Endothelial cell of umbilical vein (primary cell): Measurements from ENCODE around the gene TPSB2. TPM values are rescaled to one million over a fixed set of nuclear protein-coding genes. Genes with fewer than 3 reads are reported as not detected.

ENCODE experiments used
- BruUV-seq: library from RNA; stranded (reverse); fragments of 400-500 nt; replicated peaks from 2 replicates; lab custom pipeline; 2021; lab: Mats Ljungman, UMichigan
- CTCF ChIA-PET: fragments of 300-600, 350-600 bp; sonication (Branson Sonifier 250); formaldehyde crosslinking; loops from one replicate; lab custom pipeline; 2021; ENCODE audit warnings: antibody characterized with exemption, inconsistent platforms; lab: Charles Lee
- POLR2A ChIA-PET: fragments of 300-600, 350-600 bp; sonication (Branson Sonifier 250); formaldehyde crosslinking; loops from one replicate; lab custom pipeline; 2021; ENCODE audit warnings: antibody characterized with exemption, inconsistent platforms; lab: Charles Lee
- DNase-seq: peaks from one replicate; pipeline ENCODE4 v3.0.0-alpha.2; 2011; ENCODE audit warnings: low read depth, low spot score
- FAIRE-seq: peaks from 2 replicates; lab custom pipeline; 2011; peaks lifted over from hg19 to GRCh38; lab: Jason Lieb, UNC
- H2AFZ ChIP-seq: 2 replicates; pipeline ENCODE4 v1.6.0; 2012; ENCODE audit warnings: low read depth, low read length, control low read depth, inconsistent platforms
- H3K27ac ChIP-seq: 2 replicates; pipeline ENCODE4 v1.5.1; 2011; ENCODE audit warnings: low read depth, mild to moderate bottlenecking, control low read depth, low read length, moderate library complexity; ENCODE audit not compliant: insufficient read depth
- H3K27me3 ChIP-seq, 2 experiments: 2 replicates each; pipeline versions ENCODE4 v1.6.0 to v1.6.1; 2011; ENCODE audit warnings: low read length in 2 of 2, mixed read lengths in 1 of 2; ENCODE audit not compliant: control insufficient read depth in 2 of 2, insufficient read depth in 2 of 2
- H3K36me3 ChIP-seq, 2 experiments: 2 replicates in 1 of 2; 3 replicates in 1 of 2; pipeline ENCODE4 v1.5.1; 2011; ENCODE audit warnings: low read length in 2 of 2, mild to moderate bottlenecking in 1 of 2, moderate library complexity in 1 of 2; ENCODE audit not compliant: control insufficient read depth in 2 of 2, insufficient read depth in 2 of 2; ENCODE audit errors: extremely low read depth in 1 of 2
- H3K4me1 ChIP-seq: 3 replicates; pipeline ENCODE4 v1.5.1; 2011; ENCODE audit warnings: mild to moderate bottlenecking, low read length; ENCODE audit not compliant: control insufficient read depth, insufficient read depth; ENCODE audit errors: extremely low read depth
- H3K4me2 ChIP-seq: 2 replicates; pipeline ENCODE4 v1.6.1; 2011; ENCODE audit warnings: low read length, control low read depth, mixed read lengths; ENCODE audit not compliant: insufficient read depth
- H3K4me3 ChIP-seq, 3 experiments: fragments of 200-600 bp in 1 of 3; sonication (generic), shearing (Covaris generic) in 1 of 3; replicated peaks in 1 of 3; 2 replicates each; pipeline ENCODE4 v1.5.1; 2011 to 2016; ENCODE audit warnings: control low read depth in 3 of 3, low read length in 3 of 3, mild to moderate bottlenecking in 2 of 3, inconsistent platforms in 1 of 3, low read depth in 1 of 3, moderate library complexity in 1 of 3; ENCODE audit not compliant: insufficient read depth in 1 of 3
- H3K79me2 ChIP-seq: 2 replicates; pipeline ENCODE4 v1.6.0; 2012; ENCODE audit warnings: low read length, inconsistent platforms; ENCODE audit not compliant: control insufficient read depth, insufficient read depth
- H3K9ac ChIP-seq: replicated peaks from 2 replicates; pipeline ENCODE3; 2011; ENCODE audit warnings: low read length, control low read depth; ENCODE audit not compliant: insufficient read depth; ENCODE audit errors: extremely low read depth
- H3K9me1 ChIP-seq: replicated peaks from 3 replicates; pipeline ENCODE4 v1.6.0; 2011; ENCODE audit warnings: mild to moderate bottlenecking, low read length; ENCODE audit not compliant: control insufficient read depth, insufficient read depth; ENCODE audit errors: extremely low read depth
- H3K9me3 ChIP-seq: replicated peaks from 2 replicates; pipeline ENCODE4 v1.5.1; 2012; ENCODE audit warnings: low read length, inconsistent platforms; ENCODE audit not compliant: control insufficient read depth, insufficient read depth
- H4K20me1 ChIP-seq: replicated peaks from 2 replicates; pipeline ENCODE3; 2011; ENCODE audit warnings: mild to moderate bottlenecking, low read length; ENCODE audit not compliant: control insufficient read depth, insufficient read depth; ENCODE audit errors: extremely low read depth
- EZH2 ChIP-seq: IDR thresholded peaks from 2 replicates; pipeline ENCODE4 v1.6.1; 2012; ENCODE audit warnings: borderline replicate concordance, low read depth, mild to moderate bottlenecking, moderate library complexity, low read length, inconsistent platforms; ENCODE audit not compliant: severe bottlenecking
- FOS ChIP-seq: IDR thresholded peaks from 2 replicates; pipeline ENCODE4 v1.6.1; 2011; ENCODE audit warnings: mild to moderate bottlenecking, low read length, moderate library complexity, borderline replicate concordance; ENCODE audit not compliant: insufficient read depth
- GATA2 ChIP-seq: IDR thresholded peaks from 2 replicates; pipeline ENCODE4 v1.7.0; 2011; ENCODE audit warnings: low read depth, mild to moderate bottlenecking, moderate library complexity, mixed read lengths, low read length; ENCODE audit not compliant: insufficient read length, insufficient read depth
- JUN ChIP-seq: IDR thresholded peaks from 2 replicates; pipeline ENCODE4 v1.6.1; 2011; ENCODE audit warnings: borderline replicate concordance, low read depth; ENCODE audit not compliant: insufficient read length, insufficient read depth
- MAX ChIP-seq: IDR thresholded peaks from 2 replicates; pipeline ENCODE4 v1.6.1; 2011; ENCODE audit not compliant: insufficient read depth, insufficient read length
- MYC ChIP-seq: IDR thresholded peaks from one replicate; pipeline ENCODE4 v1.6.1; 2011; ENCODE audit warnings: mild to moderate bottlenecking, low read depth, low read length
- POLR2A ChIP-seq: IDR thresholded peaks from 2 replicates; pipeline ENCODE4 v1.6.1; 2012; ENCODE audit warnings: low read depth, mild to moderate bottlenecking, control low read depth, low read length
- POLR2AphosphoS5 ChIP-seq: IDR thresholded peaks from 2 replicates; pipeline ENCODE4 v1.6.1; 2012; ENCODE audit warnings: low read depth, mild to moderate bottlenecking, control low read depth, low read length, moderate library complexity; ENCODE audit not compliant: insufficient read depth
- dilution Hi-C: fragments of 300-500 bp; cut with MboI; formaldehyde crosslinking; loops from one replicate; pipeline ENCODE4 v1.15.0; 2019; ENCODE audit warnings: low sequenced_read_pairs; ENCODE audit not compliant: extremely low pct_ligation_motif_present
- intact Hi-C: fragments of 100-400 bp; cut with micrococcal nuclease; formaldehyde crosslinking; loops from one replicate; pipeline ENCODE4 v1.10.0; 2022
- polyA plus RNA-seq, 4 experiments: library from polyadenylated mRNA; depleted of rRNA in 3 of 4; stranded (reverse) in 3 of 4; unstranded in 1 of 4; fragments of >200 nt; gene quantifications; 2 replicates each; pipeline versions ENCODE4 v1.2.1 to v1.2.3, GENCODE V29; 2011 to 2012; ENCODE audit warnings: missing spikeins in 1 of 4
- total RNA-seq: library from RNA; stranded (reverse); gene quantifications from 2 replicates; pipeline ENCODE4 v1.2.3, GENCODE V29; 2021
- TF ChIP-seq, protein P1 (sequence below), 2 donors: IDR thresholded peaks; 1 replicate in 1 of 2; 2 replicates in 1 of 2; pipeline ENCODE4 v1.5.1; 2011; ENCODE audit warnings: low read length in 2 of 2, mild to moderate bottlenecking in 2 of 2, moderate library complexity in 2 of 2, control low read depth in 1 of 2, inconsistent platforms in 1 of 2, low read depth in 1 of 2; ENCODE audit not compliant: insufficient read depth in 1 of 2; ENCODE audit errors: extremely low read depth in 1 of 2

Gene TPSB2
- total and polyA plus RNA-seq, 2 donors (not counting 3 experiments of a cell fraction or from before 2014, with no cell fraction given), result not detected

- no peak overlapping the region for H3K9ac ChIP-seq
- H3K27me3 ChIP-seq, result no peaks in the 10 kb centered on the region
- intact Hi-C loops (no loop called here), dilution Hi-C loops (no loop called here)
- ChIA-PET CTCF (no interaction called here), POLR2A (no interaction called here)
- H3K36me3 ChIP-seq, result no peaks in the 10 kb centered on the region
- DNase-seq (no peak), FAIRE-seq (no peak)
- no peaks in the 10 kb centered on the region for H3K9me3 ChIP-seq
- no peaks in the 10 kb centered on the region for H3K9me1 ChIP-seq
- no TSS peak for BruUV-seq
- no peak overlapping the region for H3K4me3 ChIP-seq
- no peak for TF ChIP-seq POLR2AphosphoS5
- no peak for TF ChIP-seq FOS
- no peak for TF ChIP-seq GATA2
- TF ChIP-seq POLR2A, result no peak
- no peak for TF ChIP-seq EZH2
- no peak for TF ChIP-seq JUN
- TF ChIP-seq, protein P1, sequence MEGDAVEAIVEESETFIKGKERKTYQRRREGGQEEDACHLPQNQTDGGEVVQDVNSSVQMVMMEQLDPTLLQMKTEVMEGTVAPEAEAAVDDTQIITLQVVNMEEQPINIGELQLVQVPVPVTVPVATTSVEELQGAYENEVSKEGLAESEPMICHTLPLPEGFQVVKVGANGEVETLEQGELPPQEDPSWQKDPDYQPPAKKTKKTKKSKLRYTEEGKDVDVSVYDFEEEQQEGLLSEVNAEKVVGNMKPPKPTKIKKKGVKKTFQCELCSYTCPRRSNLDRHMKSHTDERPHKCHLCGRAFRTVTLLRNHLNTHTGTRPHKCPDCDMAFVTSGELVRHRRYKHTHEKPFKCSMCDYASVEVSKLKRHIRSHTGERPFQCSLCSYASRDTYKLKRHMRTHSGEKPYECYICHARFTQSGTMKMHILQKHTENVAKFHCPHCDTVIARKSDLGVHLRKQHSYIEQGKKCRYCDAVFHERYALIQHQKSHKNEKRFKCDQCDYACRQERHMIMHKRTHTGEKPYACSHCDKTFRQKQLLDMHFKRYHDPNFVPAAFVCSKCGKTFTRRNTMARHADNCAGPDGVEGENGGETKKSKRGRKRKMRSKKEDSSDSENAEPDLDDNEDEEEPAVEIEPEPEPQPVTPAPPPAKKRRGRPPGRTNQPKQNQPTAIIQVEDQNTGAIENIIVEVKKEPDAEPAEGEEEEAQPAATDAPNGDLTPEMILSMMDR (IDR thresholded peaks at IDR 0.05; ENCODE audit: extremely low read depth in 1 of 2, insufficient read depth in 1 of 2, low read depth in 1 of 2, low read length in 2 of 2), result no peak
- no peak for TF ChIP-seq MYC
- TF ChIP-seq MAX, result no peak
- no peaks in the 10 kb centered on the region for H3K4me1 ChIP-seq
- H4K20me1 ChIP-seq, result no peaks in the 10 kb centered on the region
- H2AFZ ChIP-seq, result no peak overlapping the region
- H3K79me2 ChIP-seq, result no peaks in the 10 kb centered on the region
- H3K27ac ChIP-seq, result no peak overlapping the region
- no peak overlapping the region for H3K4me2 ChIP-seq
These were observed 28.5 kb downstream of the TPSB2 start for GRCh38 chr16:1201444-1201843.
